Activated CD4-positive, alpha-beta T cell treated with anti-CD3 and anti-CD28 coated beads, Interleukin-2, amount 10 ng/mL, durations not matched to agents 24 days and 14 days (primary cell): Measurements from ENCODE around the gene DOLPP1. TPM values are rescaled to one million over a fixed set of nuclear protein-coding genes. Genes with fewer than 3 reads are reported as not detected.
"Not testable (repeated sequence)": the region's sequence is repeated elsewhere in the genome, so short reads cannot be mapped to it uniquely, and the experiment has no call there.

ENCODE experiments used
- DNase-seq: peaks from one replicate; pipeline ENCODE4 v3.0.0; 2022
- H3K27ac Mint-ChIP-seq: one replicate; pipeline ENCODE4 v1.8.0; 2022; ENCODE audit warnings: mild to moderate bottlenecking, mixed read lengths
- H3K27me3 Mint-ChIP-seq: one replicate; pipeline ENCODE4 v1.8.0; 2022; ENCODE audit warnings: mixed read lengths
- H3K36me3 Mint-ChIP-seq: one replicate; pipeline ENCODE4 v1.8.0; 2022; ENCODE audit warnings: low read depth, mild to moderate bottlenecking, mixed read lengths
- H3K4me1 Mint-ChIP-seq: one replicate; pipeline ENCODE4 v1.8.0; 2021; ENCODE audit warnings: mixed read lengths
- H3K4me3 Mint-ChIP-seq: one replicate; pipeline ENCODE4 v1.8.0; 2022; ENCODE audit warnings: mild to moderate bottlenecking, moderate library complexity, mixed read lengths
- H3K9me3 Mint-ChIP-seq: one replicate; pipeline ENCODE4 v1.8.0; 2021; ENCODE audit warnings: mixed read lengths
- intact Hi-C: fragments of 100-400 bp; cut with micrococcal nuclease; formaldehyde crosslinking; loops from one replicate; pipeline ENCODE4 v1.15.1; 2023
- total RNA-seq: library from RNA; stranded (reverse); gene quantifications from 2 replicates; pipeline ENCODE4 v1.2.3, GENCODE V29; 2022

DOLPP1 gene
- total RNA-seq, 1 donor from 2014 or later = 24.8 TPM

DNA sequence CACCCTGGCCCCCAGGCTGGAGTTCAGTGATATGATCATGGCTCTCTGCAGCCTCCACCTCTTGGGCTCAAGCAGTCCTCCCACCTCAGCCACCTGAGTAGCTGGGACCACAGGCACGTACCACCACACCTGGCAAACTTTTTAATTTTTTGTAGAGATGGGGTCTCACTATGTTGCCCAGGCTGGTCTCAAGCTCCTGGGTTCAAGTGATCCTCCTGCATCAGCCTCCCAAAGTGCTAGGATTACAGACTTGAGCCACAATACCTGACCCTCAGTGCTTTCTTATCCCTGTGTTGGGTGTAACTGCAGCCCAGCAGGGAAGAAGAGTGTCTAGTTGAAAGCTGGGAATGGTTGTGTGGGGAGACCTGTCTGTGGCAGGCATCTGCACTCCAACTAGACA is 41.2 kb downstream of the DOLPP1 start:
- Mint-ChIP-seq H3K27ac (no peak overlapping the region), H3K9me3 (no peaks in the 10 kb centered on the region)

GRCh38 chr9:129122976-129123375 is 42.1 kb downstream of the DOLPP1 start:
- DNase-seq, H3K27me3 Mint-ChIP-seq, H3K4me3 Mint-ChIP-seq, intact Hi-C loops, H3K4me1 Mint-ChIP-seq, H3K27ac Mint-ChIP-seq, H3K9me3 Mint-ChIP-seq: not testable (repeated sequence)
- H3K36me3 Mint-ChIP-seq = peaks cover 32% of the 10 kb centered on the region

More for the DNA sequence above, 41.2 kb downstream of the DOLPP1 start:
- intact Hi-C loops = no loop called here
- DNase-seq = no peak
- Mint-ChIP-seq H3K4me3 (no peak overlapping the region), H3K27me3 (no peaks in the 10 kb centered on the region), H3K36me3 (peaks cover 29% of the 10 kb centered on the region), H3K4me1 (peaks cover 1% of the 10 kb centered on the region)

- Mint-ChIP-seq H3K27ac (no peak overlapping the region), H3K9me3 (no peaks in the 10 kb centered on the region), H3K27me3 (no peaks in the 10 kb centered on the region), H3K36me3 (peaks cover 35% of the 10 kb centered on the region), H3K4me1 (no peaks in the 10 kb centered on the region), H3K4me3 (no peak overlapping the region)
- intact Hi-C loops = no loop called here
- DNase-seq = no peak
These were observed 43.7 kb downstream of the DOLPP1 start for GRCh38 chr9:129124506-129125069.

GRCh38 chr9:129125478-129125877 is 44.6 kb downstream of the DOLPP1 start:
- intact Hi-C loops = no loop called here
- no peaks in the 10 kb centered on the region for H3K9me3 Mint-ChIP-seq
- no peak for DNase-seq
- H3K4me3 Mint-ChIP-seq = no peak overlapping the region
- H3K27me3 Mint-ChIP-seq = no peaks in the 10 kb centered on the region
- H3K4me1 Mint-ChIP-seq = no peaks in the 10 kb centered on the region
- H3K36me3 Mint-ChIP-seq = peaks cover 34% of the 10 kb centered on the region
- H3K27ac Mint-ChIP-seq = no peak overlapping the region

- H3K27ac Mint-ChIP-seq = no peak overlapping the region
- H3K4me3 Mint-ChIP-seq = no peak overlapping the region
- intact Hi-C loops = no loop called here
- H3K36me3 Mint-ChIP-seq = peaks cover 33% of the 10 kb centered on the region
- no peak for DNase-seq
- no peaks in the 10 kb centered on the region for H3K27me3 Mint-ChIP-seq
- no peaks in the 10 kb centered on the region for H3K9me3 Mint-ChIP-seq
- H3K4me1 Mint-ChIP-seq = peaks cover 4% of the 10 kb centered on the region
These were observed 46.1 kb downstream of the DOLPP1 start for GRCh38 chr9:129126749-129127618.

- Mint-ChIP-seq H3K27ac (peak overlapping the region; percentile 41), H3K36me3 (peaks cover 33% of the 10 kb centered on the region), H3K9me3 (no peaks in the 10 kb centered on the region), H3K27me3 (no peaks in the 10 kb centered on the region), H3K4me1 (peaks cover 5% of the 10 kb centered on the region), H3K4me3 (no peak overlapping the region)
- DNase-seq = no peak
- intact Hi-C loops = no loop called here
These were observed 47.8 kb downstream of the DOLPP1 start for GRCh38 chr9:129128689-129129088.

DNA sequence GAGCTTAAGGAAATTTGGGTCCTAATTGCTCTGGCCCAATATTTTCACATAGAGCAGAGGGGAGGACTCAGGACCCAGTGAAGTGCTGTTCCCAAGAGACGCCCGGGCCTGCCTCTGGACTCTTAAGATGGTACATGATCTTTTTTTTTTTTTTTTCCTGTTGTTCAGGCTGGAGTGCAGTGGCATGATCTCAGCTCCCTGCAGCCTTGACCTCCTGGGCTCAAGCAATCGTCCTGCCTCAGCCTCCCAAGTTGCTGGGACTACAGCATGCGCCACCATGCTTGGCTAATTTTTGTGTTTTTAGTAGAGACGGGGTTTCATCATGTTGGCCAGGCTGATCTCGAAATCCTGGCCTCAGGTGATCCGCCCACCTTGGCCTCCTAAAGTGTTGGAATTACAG is 49.4 kb downstream of the DOLPP1 start:
- not testable (repeated sequence) for H3K27me3 Mint-ChIP-seq, H3K4me3 Mint-ChIP-seq, H3K27ac Mint-ChIP-seq, H3K4me1 Mint-ChIP-seq, DNase-seq, H3K9me3 Mint-ChIP-seq
- peaks cover 34% of the 10 kb centered on the region for H3K36me3 Mint-ChIP-seq
- intact Hi-C loops = loop anchor here (5.0 kb wide), 1 partner anchor 652 kb away; no protein-coding TSS in a partner anchor

DNA sequence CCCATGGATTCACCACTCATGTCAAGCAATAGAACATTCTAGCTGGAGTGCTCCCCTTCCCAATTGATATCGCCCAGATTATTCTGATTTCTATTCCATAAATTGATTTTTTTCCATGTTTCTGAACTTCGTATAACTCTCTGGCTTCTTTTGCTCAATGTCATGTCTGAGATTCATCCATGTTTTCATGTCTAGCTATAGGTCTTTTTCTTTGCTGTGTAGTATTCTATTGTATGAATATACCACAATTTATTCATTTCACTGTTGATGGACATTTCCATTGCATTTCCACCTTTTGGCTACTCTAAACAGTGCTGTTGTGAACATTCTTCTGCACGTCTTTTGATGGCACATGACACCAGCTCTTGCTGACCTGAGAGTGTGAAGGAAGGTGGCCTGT is 49.9 kb downstream of the DOLPP1 start:
- no peak for DNase-seq
- peaks cover 5% of the 10 kb centered on the region for H3K4me1 Mint-ChIP-seq
- peaks cover 35% of the 10 kb centered on the region for H3K36me3 Mint-ChIP-seq
- H3K27ac Mint-ChIP-seq = no peak overlapping the region
- H3K9me3 Mint-ChIP-seq = no peaks in the 10 kb centered on the region
- H3K4me3 Mint-ChIP-seq = no peak overlapping the region
- H3K27me3 Mint-ChIP-seq = no peaks in the 10 kb centered on the region
- intact Hi-C loops = loop anchor here (5.0 kb wide), 1 partner anchor 652 kb away; no protein-coding TSS in a partner anchor

DNA sequence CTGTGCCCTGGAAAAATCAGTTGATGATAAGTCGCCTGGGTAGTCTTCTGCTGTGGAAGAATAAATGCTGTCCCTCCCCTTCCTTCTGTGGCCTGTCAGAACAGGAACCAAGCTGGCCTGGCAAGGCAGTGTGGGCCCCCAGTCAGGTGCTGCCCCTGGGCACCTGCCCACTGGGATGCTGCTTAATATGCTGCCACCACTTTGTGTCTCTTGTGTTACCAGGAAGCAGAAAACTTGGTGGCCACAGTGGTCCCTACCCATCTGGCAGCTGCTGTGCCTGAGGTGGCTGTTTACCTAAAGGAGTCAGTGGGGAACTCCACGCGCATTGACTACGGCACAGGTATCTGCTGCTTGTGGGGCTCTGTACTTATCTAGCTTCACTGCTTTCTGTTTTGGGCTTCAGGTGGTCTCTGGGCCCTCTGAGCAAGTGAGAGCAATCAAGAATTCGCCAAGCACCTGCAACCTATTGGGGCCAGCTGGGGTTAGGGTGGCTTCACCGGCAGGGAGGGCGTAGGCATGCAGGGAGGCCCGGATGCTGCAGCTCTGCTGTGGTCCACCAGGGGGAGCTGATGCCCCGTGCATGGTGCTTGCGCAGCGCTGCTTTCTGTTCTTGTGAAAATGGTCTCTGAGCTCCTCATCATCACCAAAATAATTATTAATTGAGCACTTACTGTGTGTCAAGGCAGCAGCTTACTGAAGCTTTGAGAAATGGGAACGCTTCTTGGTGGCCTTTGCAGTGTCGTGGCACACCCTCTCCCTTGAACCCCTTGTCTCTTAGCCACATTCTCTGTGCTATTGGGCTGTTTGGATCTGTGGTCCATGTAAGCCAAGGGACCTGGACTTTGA is 50.6 kb downstream of the DOLPP1 start:
- no peaks in the 10 kb centered on the region for H3K9me3 Mint-ChIP-seq
- DNase-seq = peak; percentile 96
- no peak overlapping the region for H3K27ac Mint-ChIP-seq
- peaks cover 33% of the 10 kb centered on the region for H3K36me3 Mint-ChIP-seq
- H3K4me3 Mint-ChIP-seq = no peak overlapping the region
- intact Hi-C loops = loop anchor here (5.0 kb wide), 1 partner anchor 651 kb away; no protein-coding TSS in a partner anchor
- H3K4me1 Mint-ChIP-seq = peaks cover 5% of the 10 kb centered on the region
- H3K27me3 Mint-ChIP-seq = no peaks in the 10 kb centered on the region

DNA sequence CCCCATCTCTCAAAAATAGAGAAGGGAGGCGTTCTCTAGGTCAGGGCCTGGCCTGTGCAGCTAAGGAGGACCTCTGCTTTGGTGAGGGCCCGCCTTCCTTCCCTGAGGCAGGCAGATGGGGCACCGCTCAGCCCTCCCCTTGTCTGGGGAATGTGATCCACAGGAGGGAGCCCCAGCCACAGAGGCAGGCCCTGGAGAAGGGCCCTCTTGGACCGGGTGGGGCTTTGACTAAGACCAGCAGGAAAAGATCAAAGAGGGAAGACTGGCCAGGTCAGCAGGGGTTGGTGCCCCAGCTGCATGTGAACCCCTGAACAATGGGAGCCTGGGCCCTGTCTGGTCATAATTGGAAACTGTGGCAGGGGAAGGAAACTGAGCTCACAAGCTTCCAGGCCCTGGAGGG is 52.2 kb downstream of the DOLPP1 start:
- no peak overlapping the region for H3K4me3 Mint-ChIP-seq
- intact Hi-C loops = loop anchor here (5.0 kb wide), 1 partner anchor 649 kb away; no protein-coding TSS in a partner anchor
- no peaks in the 10 kb centered on the region for H3K9me3 Mint-ChIP-seq
- no peaks in the 10 kb centered on the region for H3K27me3 Mint-ChIP-seq
- no peak overlapping the region for H3K27ac Mint-ChIP-seq
- peaks cover 30% of the 10 kb centered on the region for H3K36me3 Mint-ChIP-seq
- DNase-seq = no peak
- H3K4me1 Mint-ChIP-seq = peaks cover 5% of the 10 kb centered on the region

- DNase-seq = no peak
- Mint-ChIP-seq H3K4me1 (peaks cover 18% of the 10 kb centered on the region), H3K9me3 (no peaks in the 10 kb centered on the region), H3K4me3 (no peak overlapping the region), H3K27ac (no peak overlapping the region), H3K36me3 (peaks cover 26% of the 10 kb centered on the region), H3K27me3 (no peaks in the 10 kb centered on the region)
- intact Hi-C loops = no loop called here
These were observed 54.6 kb downstream of the DOLPP1 start for GRCh38 chr9:129135476-129135875.

DNA sequence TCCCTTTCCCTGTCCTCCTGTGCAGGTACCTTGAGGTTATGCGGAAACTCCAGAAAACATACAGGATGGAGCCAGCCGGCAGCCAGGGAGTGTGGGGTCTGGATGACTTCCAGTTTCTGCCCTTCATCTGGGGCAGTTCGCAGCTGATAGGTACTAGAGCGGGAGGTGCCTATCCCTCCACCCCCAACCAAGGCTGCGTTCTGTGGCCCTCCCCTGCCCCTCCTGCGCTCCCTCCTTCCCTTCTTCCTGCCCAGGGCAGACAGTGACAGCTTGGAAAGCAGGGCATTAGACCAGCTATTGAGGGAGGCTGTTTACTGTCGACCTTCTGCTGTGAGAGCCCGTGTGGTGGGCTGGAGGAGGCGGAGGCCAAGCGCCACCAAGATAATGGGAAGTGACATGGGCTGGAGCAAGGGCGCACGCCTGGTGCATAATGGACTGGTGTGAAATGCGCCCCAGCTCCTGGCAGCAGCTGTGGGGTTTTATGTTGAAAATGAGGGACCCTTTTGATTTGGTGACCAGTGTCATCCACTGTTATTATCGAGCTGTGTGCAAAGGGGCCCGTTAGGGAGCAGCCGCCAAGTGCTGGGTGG is 55.6 kb downstream of the DOLPP1 start:
- no peak for DNase-seq
- Mint-ChIP-seq H3K36me3 (peaks cover 21% of the 10 kb centered on the region), H3K9me3 (no peaks in the 10 kb centered on the region), H3K27me3 (no peaks in the 10 kb centered on the region), H3K4me1 (peaks cover 25% of the 10 kb centered on the region), H3K4me3 (no peak overlapping the region), H3K27ac (no peak overlapping the region)
- intact Hi-C loops = no loop called here

GRCh38 chr9:129137292-129138143 is 56.6 kb downstream of the DOLPP1 start:
- no peak overlapping the region for H3K27ac Mint-ChIP-seq

More at GRCh38 chr9:129137292-129138143, 56.6 kb downstream of the DOLPP1 start:
- DNase-seq = no peak
- Mint-ChIP-seq H3K36me3 (peaks cover 17% of the 10 kb centered on the region), H3K4me1 (peaks cover 26% of the 10 kb centered on the region), H3K4me3 (no peak overlapping the region), H3K9me3 (no peaks in the 10 kb centered on the region), H3K27me3 (no peaks in the 10 kb centered on the region)
- intact Hi-C loops = no loop called here
